Activated naive CD4-positive, alpha-beta T cell treated with anti-CD3 and anti-CD28 coated beads, Interleukin-2, amount 50 U/mL, for 16 hours (primary cell): ENCODE results near the gene TNNI3K.

ENCODE experiments used
- DNase-seq: peaks from one replicate; pipeline ENCODE4 v3.0.0-alpha.2; 2020

The TNNI3K gene

DNA sequence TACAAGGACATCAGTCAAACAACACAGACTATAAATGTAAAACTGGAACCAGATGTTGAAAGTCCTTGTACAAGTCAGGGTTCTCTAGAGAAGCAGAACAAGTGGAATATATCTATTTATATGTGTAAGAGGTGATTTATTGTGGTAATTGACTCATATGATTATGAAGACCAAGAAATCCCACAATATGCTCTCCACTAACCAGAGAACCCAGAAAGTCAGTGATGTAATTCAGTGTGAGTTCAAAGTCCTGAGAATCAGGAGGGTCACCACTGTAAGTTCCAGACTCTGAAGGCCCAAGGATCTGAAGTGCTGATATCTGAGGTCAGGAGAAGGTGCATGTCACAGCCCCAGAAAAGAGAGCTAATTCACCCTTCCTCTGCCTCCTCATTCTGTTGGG is 220.2 kb downstream of the TNNI3K start:
- DNase-seq = no peak

DNA sequence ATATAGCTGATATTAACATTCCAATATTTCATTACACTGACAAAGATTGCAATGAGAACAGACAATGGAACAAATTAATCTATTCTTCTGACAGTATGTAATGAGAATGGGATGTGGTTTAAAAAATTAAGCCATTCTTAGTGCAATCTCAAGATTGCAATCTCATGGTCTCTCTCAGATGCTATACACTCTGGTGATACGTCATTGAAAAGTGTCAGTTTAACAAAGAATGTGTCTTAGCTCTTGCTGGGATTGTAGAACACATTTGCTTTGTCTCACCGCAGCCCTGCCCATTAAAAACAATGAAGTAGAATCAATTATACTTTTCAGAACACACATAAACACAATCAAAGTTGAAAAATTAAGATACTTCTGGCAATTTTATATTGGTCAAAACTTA is 222.1 kb downstream of the TNNI3K start:
- no peak for DNase-seq

DNA sequence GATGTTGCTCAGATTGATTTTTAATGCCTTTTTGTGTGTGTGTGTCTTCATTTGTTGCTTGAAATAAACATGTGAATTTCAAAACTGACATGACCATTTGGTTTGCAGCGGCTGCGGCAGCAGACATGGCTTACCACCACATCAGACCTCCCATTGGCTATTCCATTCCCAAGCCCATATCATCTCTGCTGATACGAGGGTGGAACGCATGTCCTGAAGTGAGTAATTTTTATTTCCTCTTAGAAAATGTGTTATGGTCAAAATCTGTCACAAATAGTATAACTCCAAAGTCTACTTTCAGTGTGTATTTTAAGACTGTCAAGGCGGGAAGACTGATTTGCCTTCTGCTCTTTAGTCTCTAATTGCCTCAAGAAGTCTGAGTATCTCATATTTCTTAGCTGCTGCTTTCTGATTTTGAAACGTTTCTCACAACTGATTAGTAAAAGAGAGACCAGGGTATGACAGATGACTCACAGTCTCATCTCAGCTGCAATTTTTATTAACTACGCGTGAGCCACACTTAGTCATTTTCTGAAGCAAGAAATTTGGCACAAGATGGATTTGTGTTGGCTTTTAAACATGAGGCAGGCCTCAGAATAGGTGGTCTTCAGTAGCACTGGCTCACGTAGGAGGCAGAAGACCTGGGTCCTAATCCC is 228.3 kb downstream of the TNNI3K start:
- no peak for DNase-seq

DNA sequence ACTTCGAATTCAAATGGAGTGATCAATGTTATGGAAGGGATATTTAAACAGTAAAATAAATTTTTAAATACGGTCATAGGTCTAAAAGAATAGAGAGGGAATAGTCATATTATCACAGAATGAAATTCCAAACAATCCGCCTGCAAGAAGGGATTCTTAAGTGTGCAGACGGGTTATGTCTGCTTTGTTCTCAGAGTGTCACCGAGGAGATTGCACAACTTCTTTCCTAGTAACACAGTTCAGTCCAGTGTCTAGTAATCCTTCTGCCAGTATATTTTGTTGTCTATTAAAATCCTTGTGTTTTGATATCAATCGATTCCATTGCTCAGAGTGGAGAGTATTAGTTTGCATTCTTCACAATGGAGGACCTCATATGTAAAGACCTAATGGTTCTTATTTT is 228.8 kb downstream of the TNNI3K start:
- no peak for DNase-seq

DNA sequence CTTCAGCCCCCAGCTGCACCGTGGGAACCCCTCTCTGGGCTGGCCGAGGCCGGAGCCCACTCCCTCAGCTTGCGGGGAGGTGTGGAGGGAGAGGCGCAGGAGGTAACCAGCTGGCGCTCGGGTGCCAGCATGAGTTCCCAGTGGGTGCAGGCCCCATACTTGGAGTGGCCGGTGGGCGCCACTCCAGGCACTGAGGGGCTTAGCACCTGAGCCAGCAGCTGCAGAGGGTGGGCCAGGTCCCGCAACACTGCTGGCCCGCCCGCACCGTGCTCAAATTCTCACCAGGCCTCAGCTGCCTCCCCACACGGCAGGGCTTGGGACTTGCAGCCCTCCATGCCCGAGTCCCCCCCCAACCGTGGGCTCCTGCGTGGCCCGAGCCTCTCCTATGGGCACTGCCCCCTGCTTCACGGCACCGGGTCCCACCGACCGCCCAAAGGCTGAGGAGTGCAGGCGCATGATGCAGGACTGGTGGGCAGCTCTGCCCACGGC is 230.1 kb downstream of the TNNI3K start:
- no peak for DNase-seq

DNA sequence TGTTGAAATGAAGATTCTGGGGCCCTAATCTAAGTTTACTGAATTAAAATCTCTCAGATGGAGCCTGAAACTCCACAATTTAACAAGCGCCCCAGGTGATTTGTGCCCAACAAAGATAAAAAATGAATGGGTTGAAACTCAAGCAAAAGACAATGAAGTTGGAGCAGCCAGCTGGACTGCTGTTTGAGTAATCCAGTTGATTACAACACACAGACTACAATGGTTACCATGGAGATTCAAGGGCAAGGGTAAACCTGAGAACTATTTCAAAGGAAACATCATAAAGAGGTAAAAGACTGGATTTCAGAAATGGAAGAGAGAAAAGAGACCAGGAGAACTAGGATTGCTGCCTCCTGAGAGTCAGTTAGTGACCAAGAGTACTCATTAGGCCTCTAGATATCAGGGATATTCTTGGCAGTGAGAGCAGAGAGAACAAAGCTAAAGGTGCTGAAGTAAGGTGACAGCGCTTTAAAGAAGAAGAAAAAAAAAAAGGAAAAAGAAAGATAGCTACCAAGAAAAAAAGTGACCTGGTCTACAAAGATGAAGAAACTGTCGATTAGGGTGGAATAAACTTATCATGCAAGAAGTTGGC is 232.7 kb downstream of the TNNI3K start:
- no peak for DNase-seq

DNA sequence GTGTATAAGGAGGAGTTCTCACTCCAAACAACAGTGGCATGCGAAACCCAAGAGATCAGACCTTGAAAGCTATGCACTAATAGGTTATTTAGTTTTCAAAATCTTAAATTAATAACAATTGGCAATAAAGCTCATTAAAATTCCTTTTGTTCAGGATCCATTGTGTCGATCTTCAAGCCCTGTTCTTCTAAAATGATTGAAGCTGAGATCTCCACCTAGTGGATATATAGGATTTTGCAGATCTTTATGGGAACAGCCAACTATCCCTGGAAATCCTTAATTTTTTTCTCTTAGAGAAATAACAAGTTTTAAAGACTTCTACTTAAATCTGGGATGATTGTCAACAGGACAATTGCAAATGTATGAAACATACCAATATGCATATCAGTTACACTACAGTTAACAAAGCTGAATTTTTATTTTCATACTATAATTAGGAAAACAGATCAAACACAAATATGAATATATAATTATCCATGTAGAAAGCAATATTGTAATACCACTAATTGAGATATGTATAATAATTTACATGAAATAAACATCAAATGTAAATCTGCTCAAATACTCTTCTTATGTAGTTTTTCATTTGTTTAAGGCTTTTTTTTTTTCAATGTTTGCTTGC is 233.9 kb downstream of the TNNI3K start:
- DNase-seq = no peak

DNA sequence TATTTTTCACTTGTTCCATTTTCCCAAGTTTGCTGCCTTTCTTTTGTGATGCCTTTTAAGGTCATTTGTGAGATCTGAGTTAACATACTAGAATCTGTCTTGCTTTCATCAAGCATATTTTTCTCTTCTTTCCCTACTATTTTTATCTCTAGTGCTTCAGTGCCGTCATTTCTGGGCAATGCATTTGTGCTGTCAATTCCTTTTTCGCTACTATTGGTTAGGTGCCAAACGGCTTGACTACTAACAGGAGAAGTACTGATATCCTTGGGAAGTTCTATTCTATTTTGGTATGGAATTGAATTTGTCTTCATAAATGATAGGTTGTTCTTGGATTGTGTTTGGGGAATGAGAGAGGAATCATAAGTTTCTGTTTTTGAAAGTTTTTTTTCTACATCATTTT is 235.1 kb downstream of the TNNI3K start:
- DNase-seq = no peak

DNA sequence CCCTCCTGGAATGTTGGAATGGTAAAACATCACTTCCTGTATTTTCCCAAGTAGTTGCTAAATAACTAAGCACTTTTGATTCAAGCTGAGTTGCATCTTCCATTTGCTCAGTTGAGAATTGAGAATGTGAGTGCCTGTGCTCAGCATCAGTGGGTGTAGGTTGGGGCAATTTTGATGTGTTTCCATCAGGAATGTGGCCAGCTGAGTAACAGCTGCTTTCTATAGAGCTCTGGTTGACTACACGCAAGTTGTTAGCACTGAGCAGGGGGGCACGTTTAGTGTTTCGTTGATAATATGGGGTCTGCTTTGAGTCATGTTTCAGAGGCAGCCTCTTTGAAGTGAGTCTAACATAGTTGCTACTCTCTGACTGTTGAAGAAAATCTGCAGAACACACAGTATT is 235.7 kb downstream of the TNNI3K start:
- DNase-seq = no peak

DNA sequence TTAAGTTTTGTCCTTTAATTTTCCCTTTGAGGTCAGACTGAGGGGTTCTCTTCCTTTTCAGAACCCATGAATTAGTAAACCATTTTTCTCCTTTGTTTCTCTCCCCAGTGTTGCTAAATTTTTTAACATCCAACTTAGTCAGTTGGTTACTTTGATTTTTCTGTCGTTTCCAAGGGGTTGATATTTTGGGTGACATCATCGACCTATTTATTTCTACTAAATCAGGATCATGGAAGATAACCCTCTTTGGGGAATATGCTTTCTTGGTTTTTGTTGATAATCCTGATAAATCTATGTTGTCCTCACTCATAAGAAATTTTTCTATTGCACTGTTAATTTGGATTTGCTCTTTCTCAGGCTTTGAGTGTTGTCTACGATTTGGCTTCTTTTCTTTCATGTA is 236.3 kb downstream of the TNNI3K start:
- no peak for DNase-seq

DNA sequence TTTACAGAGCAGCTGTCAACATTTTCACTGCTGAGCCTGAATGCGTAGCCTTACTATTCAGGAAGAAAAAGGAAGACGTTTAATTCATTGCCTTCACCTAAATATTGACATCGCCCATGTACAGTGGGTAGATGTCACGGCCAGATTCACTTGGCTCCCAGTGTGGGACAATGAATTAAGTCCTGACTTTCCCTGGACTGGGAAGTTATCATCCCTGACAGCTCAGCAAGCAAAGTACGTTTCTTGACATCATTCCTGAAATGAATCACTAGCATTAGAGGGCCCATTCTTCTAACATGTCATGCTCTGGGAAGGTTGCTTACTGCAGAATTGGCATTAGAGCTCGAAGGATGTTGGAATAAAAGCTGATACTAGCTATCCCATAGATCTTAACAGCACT is 239.4 kb downstream of the TNNI3K start:
- no peak for DNase-seq

DNA sequence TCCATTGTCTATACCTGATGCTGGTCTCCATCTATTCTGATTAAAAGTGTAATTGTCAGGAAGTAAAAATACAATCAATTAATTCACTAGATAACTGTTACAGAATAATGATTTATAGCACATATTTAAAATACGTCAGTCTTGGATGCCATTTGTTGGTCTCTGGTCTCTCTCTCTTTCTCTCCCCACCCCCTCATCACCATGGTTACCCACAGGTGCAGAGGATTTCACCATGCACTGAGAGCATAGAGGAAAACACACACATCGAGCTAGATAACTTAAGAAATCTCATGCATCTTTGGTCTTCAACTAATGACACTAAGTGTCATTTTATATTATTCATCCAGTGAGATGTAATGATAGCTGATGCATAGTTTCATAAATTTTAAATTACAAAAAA is 243.8 kb downstream of the TNNI3K start:
- DNase-seq = no peak

DNA sequence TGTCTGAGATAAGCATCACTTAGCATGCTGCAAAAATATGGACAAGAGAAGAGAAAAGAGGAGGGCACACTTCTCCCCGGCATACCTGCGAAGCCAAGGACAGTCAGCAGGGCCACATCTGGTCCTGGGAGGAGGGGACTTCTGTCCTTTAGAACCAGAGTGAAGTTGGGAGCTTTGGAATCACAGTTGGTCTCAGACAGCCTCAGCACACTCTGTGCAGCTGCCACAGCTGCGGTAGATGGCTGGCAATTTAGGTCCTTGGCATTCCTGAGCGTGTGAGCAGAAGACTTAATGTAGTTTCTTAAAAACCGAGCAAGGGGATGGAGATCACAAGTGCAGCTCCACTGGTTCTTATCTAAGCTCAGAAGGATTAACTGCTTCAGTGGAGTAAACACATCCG is 244.9 kb downstream of the TNNI3K start:
- DNase-seq = no peak

DNA sequence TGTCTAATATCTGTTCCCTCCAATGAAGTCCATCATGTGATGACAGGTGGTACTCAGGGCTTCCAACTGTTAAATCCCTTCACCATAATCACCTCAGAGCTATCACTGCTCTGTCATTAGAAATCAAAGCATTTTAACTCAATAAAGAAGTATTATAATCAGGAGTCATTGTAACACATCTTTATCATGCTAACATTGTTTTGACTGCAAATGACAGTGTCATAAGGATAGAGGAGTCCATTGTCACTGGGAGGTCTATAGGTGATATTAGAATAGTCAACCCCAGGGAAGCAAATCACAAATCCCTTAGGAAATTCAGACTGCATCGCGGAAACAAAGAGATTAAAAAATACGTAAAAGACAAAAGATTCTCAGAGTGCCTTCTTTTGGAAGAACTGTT is 246.4 kb downstream of the TNNI3K start:
- DNase-seq = no peak

DNA sequence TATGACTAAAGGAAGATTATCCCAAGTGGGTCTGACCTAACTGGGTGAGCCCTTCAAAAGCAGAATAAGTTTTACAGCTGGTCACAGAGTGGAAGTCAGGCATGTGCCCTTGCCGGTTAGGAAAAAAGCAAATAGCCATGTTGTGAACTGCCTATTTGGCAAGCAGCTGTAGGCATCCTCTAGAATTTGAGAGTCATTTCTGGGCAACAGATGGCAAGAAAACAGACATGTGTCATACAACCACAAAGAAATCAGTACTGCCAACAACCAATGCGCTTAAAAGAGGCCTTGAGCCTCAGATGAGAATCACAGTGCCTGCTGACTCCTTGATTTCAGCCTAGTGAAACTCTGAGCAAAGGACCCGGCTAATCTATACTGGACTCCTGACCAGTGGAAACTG is 250.4 kb downstream of the TNNI3K start:
- no peak for DNase-seq

DNA sequence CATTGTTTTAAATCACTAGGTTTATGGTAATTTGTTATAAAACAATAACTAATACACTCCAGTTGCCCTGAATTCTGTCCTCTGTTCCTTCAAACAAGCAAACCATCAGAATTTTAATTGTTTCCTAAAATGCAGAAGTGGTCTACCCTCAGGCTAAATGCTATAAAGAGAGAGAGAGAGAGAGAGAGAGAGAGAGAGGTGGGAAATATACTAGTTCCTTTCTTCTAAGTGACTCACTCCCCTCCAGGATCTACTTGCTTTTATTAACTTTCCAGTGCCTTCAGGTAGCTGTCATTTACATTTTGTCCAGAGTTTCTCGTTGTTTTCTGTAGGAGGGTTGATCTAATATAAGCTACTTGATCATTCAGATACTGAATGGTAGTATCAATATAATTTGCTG is 250.8 kb downstream of the TNNI3K start:
- no peak for DNase-seq

DNA sequence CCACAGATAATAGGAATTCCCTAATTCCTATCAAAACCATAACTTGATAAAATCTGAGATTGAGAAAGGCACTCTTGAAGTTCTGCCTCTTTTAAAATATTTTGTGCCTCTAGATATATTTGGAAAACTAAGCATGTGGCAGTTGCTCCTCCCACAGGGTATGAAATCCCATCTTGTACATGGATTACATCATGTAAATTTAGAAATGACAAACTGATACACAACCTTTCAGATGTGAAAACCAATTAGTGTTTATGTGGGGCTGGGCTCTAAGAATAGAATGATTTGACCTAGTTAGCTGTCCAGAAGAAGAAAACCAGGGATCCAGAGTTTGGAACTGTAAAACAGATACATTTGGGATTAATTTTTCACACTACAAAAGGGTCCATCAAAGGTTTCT is 261.5 kb downstream of the TNNI3K start:
- no peak for DNase-seq

DNA sequence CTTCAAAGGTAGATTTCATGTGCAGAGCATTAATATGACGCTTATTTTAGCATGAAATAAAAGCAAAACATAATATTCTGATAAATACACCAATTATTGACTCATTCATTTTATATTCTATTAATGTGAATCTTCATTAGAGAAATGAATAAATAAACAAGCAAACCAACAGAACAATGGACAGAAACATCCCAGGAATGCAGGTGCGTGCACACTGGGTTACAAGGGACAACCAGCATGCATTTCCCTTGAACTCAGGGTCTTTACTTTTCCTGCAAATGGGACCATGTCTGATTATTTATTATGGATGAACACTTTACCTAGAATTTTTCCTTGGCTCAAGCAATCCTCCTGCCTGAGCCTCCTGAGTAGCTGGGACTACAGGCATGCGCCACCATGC is 263.7 kb downstream of the TNNI3K start:
- DNase-seq = no peak

DNA sequence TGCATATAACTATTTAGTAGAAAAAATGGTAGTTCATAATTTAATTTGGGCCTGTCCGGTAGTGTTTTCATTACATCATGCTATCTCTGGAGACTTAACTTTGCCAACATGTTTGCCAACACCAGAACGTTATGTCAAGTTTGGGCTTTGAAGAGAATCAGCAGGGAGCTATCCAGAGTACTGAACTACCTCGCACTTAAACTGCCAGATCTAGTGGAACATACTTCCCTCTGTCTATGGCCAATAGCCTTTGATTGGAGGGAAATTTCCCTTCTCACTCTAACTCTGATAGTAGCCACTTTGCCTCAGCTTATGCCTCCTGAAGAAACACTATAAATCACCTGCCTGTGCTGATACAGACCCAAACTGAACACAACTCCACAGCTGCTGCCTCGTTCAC is 267.2 kb downstream of the TNNI3K start:
- no peak for DNase-seq

DNA sequence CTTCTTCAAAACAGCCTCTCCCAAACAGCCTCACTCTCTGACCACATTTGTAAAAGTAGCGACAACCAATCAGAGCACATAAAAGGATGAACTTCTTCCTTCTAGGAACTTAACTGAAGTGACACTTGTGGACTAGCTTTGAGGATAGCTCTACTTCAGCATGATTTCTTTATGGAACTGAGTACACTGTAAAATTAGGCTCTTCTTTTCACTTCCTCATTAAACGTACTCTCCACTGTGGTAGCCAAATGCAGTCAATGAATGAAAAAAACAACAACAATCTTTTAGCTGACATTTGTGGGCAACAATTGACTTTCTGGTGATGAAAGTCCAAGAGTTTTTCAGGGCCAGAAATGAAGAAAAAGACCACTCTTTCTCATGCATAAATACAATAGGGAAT is 267.7 kb downstream of the TNNI3K start:
- DNase-seq = no peak

DNA sequence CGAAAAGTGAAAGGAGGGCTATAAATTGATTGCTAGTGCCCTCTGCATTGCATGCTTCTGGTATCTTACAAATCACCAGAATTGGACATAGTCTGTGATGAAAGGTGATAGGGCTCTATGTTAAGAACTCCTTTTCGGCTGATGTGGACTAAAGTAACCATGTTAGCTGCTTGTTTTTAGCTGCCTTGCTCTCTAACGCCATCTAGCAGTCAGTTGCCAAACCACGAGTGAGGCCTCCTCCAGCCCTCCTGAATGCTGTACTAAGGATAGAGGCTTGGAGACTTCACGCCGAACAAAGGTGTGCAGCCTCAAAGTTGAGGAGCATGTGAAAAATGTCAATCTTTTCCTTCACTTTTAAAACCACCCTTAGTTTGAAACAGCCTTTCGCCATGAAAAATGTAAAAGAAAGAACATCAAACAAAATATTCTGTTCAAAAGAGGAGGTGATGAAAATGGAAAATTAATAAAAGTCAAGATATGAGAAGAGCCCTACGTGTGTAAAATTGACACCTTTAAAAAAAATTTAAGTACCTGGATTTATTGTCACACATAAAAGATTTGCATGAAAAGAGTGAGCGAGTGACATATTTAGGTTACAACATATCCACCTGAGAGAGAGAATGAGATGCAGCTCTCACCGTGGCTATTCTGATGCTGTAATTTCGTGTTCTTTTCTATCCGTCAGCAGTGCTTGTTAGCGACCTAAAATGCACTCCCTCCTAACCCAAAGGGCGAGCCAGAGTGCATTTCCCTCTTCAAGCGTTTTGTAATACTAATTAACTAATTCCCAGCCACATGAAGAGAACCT is 269.1 kb downstream of the TNNI3K start:
- DNase-seq = peak; percentile 16

DNA sequence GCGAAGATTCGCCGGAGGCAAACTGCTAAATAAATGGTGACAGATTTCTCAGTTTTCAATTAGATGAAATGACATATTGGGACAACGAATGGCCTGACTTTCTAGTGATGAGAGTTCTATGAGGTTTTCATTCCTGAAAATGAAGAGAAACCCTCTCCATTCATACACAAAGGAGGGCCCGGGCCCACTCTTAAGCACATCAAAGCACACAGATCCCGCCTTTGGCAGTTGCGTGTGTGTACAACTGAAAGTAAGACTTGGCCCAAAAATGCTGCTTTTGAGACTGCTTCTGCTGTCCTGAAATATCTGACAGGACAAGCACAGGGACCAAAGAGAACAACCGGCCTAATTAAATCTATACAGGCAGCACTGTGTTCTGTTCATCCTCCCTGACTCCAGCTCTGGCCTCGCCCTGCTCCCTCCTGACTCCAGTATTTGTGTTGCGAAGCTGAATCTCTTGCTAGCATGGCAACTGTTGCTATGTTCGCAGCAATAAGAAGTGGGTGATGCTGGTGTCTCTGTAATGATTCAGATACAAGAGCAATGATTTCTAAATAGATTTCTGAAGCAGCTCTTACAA is 269.8 kb downstream of the TNNI3K start:
- DNase-seq = no peak

DNA sequence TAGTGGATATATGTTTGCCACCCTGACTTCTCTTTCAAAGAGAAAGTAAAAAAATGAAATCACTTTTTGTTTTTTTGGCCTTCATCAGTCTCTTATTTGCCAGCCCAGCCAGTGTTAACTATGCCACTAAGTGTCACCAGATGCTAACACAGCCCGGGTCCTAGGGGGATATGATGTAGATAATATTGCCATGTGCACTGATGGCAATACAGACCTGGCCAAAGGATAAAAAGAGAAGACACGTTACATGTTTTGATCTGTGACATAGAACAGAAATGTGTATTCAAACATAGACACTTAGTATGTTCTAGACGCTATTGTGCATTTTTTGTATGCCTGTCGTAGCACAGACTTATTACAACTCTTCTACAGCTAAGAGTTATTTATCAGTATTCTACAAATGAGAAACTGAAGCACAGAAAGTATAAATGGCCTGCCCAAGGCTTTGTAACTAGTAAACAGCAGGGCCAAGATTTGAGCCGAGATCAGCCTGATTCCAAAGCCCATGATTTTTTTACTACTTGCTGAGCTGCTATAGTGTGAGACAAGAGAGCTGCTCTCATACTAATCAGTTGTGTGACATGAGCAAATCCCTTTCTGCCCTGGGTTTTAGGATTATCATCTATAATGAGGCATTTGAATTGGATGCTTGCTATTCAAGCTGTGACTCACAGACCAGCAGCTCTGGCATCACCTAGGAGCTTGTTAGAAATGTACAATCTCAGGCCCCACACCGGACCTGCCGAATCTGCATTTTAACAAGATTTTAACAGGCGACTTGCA is 270.9 kb downstream of the TNNI3K start:
- no peak for DNase-seq
